WERI-Rb-1 (cell line): Measurements from ENCODE around the gene DPT.

ENCODE experiments used
- DNase-seq: peaks from one replicate; pipeline ENCODE4 v3.0.0-alpha.2; 2020
- H3K27ac ChIP-seq: fragments of 250-450 bp; sonication (Bioruptor Pico); 2 replicates; pipeline ENCODE4 v1.5.1; 2020; ENCODE audit warnings: mild to moderate bottlenecking, moderate library complexity
- H3K27me3 ChIP-seq: fragments of 250-450 bp; sonication (Bioruptor Pico); 2 replicates; pipeline ENCODE4 v1.5.1; 2021; ENCODE audit warnings: mild to moderate bottlenecking, low read depth, moderate library complexity; ENCODE audit not compliant: insufficient read depth, severe bottlenecking
- H3K36me3 ChIP-seq: fragments of 250-450 bp; sonication (Bioruptor Pico); 2 replicates; pipeline ENCODE4 v1.5.1; 2020; ENCODE audit warnings: mild to moderate bottlenecking, moderate library complexity
- H3K4me3 ChIP-seq: 2 replicates; pipeline ENCODE4 v1.5.1; 2011; ENCODE audit warnings: low read depth, mild to moderate bottlenecking, control low read depth, low read length
- H3K9me3 ChIP-seq: fragments of 250-450 bp; sonication (Bioruptor Pico); 2 replicates; pipeline ENCODE4 v1.5.1; 2021; ENCODE audit warnings: mild to moderate bottlenecking, moderate library complexity; ENCODE audit not compliant: severe bottlenecking
- CTCF ChIP-seq: IDR thresholded peaks from 2 replicates; pipeline ENCODE4 v1.5.1; 2011; ENCODE audit warnings: low read depth, mild to moderate bottlenecking, control low read depth, inconsistent platforms, low read length

The DPT gene

GRCh38 chr1:168734271-168734670 is 5.3 kb upstream of the DPT start:
- Histone ChIP-seq H3K9me3 (no peaks in the 10 kb centered on the region), H3K36me3 (no peaks in the 10 kb centered on the region), H3K27ac (no peak overlapping the region), H3K4me3 (no peak overlapping the region), H3K27me3 (no peaks in the 10 kb centered on the region)
- DNase-seq = no peak
- TF ChIP-seq CTCF = no peak

GRCh38 chr1:168733241-168733640 is 4.2 kb upstream of the DPT start:
- Histone ChIP-seq H3K4me3 (no peak overlapping the region), H3K9me3 (no peaks in the 10 kb centered on the region), H3K36me3 (no peaks in the 10 kb centered on the region), H3K27me3 (no peaks in the 10 kb centered on the region), H3K27ac (no peak overlapping the region)
- no peak for TF ChIP-seq CTCF
- DNase-seq = no peak

- no peak overlapping the region for H3K4me3 ChIP-seq
- no peak for TF ChIP-seq CTCF
- H3K27ac ChIP-seq = no peak overlapping the region
- H3K9me3 ChIP-seq = no peaks in the 10 kb centered on the region
- no peaks in the 10 kb centered on the region for H3K27me3 ChIP-seq
- DNase-seq = no peak
- H3K36me3 ChIP-seq = no peaks in the 10 kb centered on the region
Observed at GRCh38 chr1:168732736-168733135, 3.7 kb upstream of the DPT start.

- no peak for TF ChIP-seq CTCF
Observed at GRCh38 chr1:168731244-168731953, 2.4 kb upstream of the DPT start.

GRCh38 chr1:168729405-168729802 is 398 bp upstream of the DPT start:
- no peak for DNase-seq
- H3K4me3 ChIP-seq = no peak overlapping the region
- no peaks in the 10 kb centered on the region for H3K9me3 ChIP-seq
- no peaks in the 10 kb centered on the region for H3K36me3 ChIP-seq
- H3K27ac ChIP-seq = no peak overlapping the region
- H3K27me3 ChIP-seq = no peaks in the 10 kb centered on the region
- no peak for TF ChIP-seq CTCF

More at GRCh38 chr1:168731244-168731953, 2.4 kb upstream of the DPT start:
- no peak overlapping the region for H3K4me3 ChIP-seq
- H3K36me3 ChIP-seq = no peaks in the 10 kb centered on the region
- H3K9me3 ChIP-seq = no peaks in the 10 kb centered on the region
- no peak overlapping the region for H3K27ac ChIP-seq
- H3K27me3 ChIP-seq = no peaks in the 10 kb centered on the region
- DNase-seq = no peak

- Histone ChIP-seq H3K36me3 (no peaks in the 10 kb centered on the region), H3K4me3 (no peak overlapping the region)
Observed at GRCh38 chr1:168726719-168727118, 2.3 kb downstream of the DPT start.

More at GRCh38 chr1:168726719-168727118, 2.3 kb downstream of the DPT start:
- H3K27me3 ChIP-seq = no peaks in the 10 kb centered on the region
- H3K9me3 ChIP-seq = no peaks in the 10 kb centered on the region
- no peak for DNase-seq
- TF ChIP-seq CTCF = no peak
- H3K27ac ChIP-seq = no peak overlapping the region
